T-helper 2 cell treated with Interferon-gamma antibody and Interleukin-4, amounts not matched to agents 5 μg/mL and 100 μg/mL, for 36 hours (primary cell): ENCODE measurements around the gene A2ML1.

Source experiments
- DNase-seq: peaks from one replicate; pipeline ENCODE4 v3.0.0; 2021; ENCODE audit warnings: low spot score
- H3K27ac Mint-ChIP-seq: one replicate; pipeline ENCODE4 v1.8.0; 2021; ENCODE audit warnings: mild to moderate bottlenecking, mixed read lengths
- H3K27me3 Mint-ChIP-seq: one replicate; pipeline ENCODE4 v1.8.0; 2021; ENCODE audit warnings: low read depth, mixed read lengths
- H3K36me3 Mint-ChIP-seq: one replicate; pipeline ENCODE4 v1.8.0; 2021; ENCODE audit warnings: low read depth, mixed read lengths
- H3K4me1 Mint-ChIP-seq: one replicate; pipeline ENCODE4 v1.8.0; 2021; ENCODE audit warnings: low read depth, mixed read lengths
- H3K4me3 Mint-ChIP-seq: one replicate; pipeline ENCODE4 v1.8.0; 2022; ENCODE audit warnings: mild to moderate bottlenecking, moderate library complexity, mixed read lengths
- H3K9me3 Mint-ChIP-seq: one replicate; pipeline ENCODE4 v1.8.0; 2021; ENCODE audit warnings: mixed read lengths

The A2ML1 gene

GRCh38 chr12:8827551-8828256 is 5.3 kb downstream of the A2ML1 start:
- no peaks in the 10 kb centered on the region for H3K27me3 Mint-ChIP-seq
- H3K4me3 Mint-ChIP-seq = no peak overlapping the region
- no peak for DNase-seq
- no peaks in the 10 kb centered on the region for H3K9me3 Mint-ChIP-seq
- no peak overlapping the region for H3K27ac Mint-ChIP-seq
- no peaks in the 10 kb centered on the region for H3K36me3 Mint-ChIP-seq
- H3K4me1 Mint-ChIP-seq = peaks cover 3% of the 10 kb centered on the region

GRCh38 chr12:8828257-8829124 is 6.1 kb downstream of the A2ML1 start:
- no peak for DNase-seq
- no peaks in the 10 kb centered on the region for H3K36me3 Mint-ChIP-seq
- H3K9me3 Mint-ChIP-seq = no peaks in the 10 kb centered on the region
- no peak overlapping the region for H3K4me3 Mint-ChIP-seq
- H3K27me3 Mint-ChIP-seq = no peaks in the 10 kb centered on the region
- H3K27ac Mint-ChIP-seq = no peak overlapping the region
- peaks cover 3% of the 10 kb centered on the region for H3K4me1 Mint-ChIP-seq

GRCh38 chr12:8829125-8829518 is 6.7 kb downstream of the A2ML1 start:
- H3K27ac Mint-ChIP-seq = no peak overlapping the region

GRCh38 chr12:8829621-8830020 is 7.2 kb downstream of the A2ML1 start:
- Mint-ChIP-seq H3K4me3 (no peak overlapping the region), H3K4me1 (peaks cover 3% of the 10 kb centered on the region), H3K27me3 (peaks cover 2% of the 10 kb centered on the region), H3K36me3 (no peaks in the 10 kb centered on the region), H3K9me3 (no peaks in the 10 kb centered on the region), H3K27ac (no peak overlapping the region)
- no peak for DNase-seq

More at GRCh38 chr12:8829125-8829518, 6.7 kb downstream of the A2ML1 start:
- Mint-ChIP-seq H3K4me1 (peaks cover 3% of the 10 kb centered on the region), H3K9me3 (no peaks in the 10 kb centered on the region), H3K4me3 (no peak overlapping the region), H3K36me3 (no peaks in the 10 kb centered on the region), H3K27me3 (peaks cover 2% of the 10 kb centered on the region)
- no peak for DNase-seq

- peaks cover 3% of the 10 kb centered on the region for H3K4me1 Mint-ChIP-seq
- peaks cover 4% of the 10 kb centered on the region for H3K27me3 Mint-ChIP-seq
- no peak overlapping the region for H3K4me3 Mint-ChIP-seq
- no peaks in the 10 kb centered on the region for H3K36me3 Mint-ChIP-seq
- DNase-seq = no peak
- no peaks in the 10 kb centered on the region for H3K9me3 Mint-ChIP-seq
- no peak overlapping the region for H3K27ac Mint-ChIP-seq
Measured at GRCh38 chr12:8831116-8831515, 8.7 kb downstream of the A2ML1 start.

GRCh38 chr12:8832500-8832899 is 10.1 kb downstream of the A2ML1 start:
- no peaks in the 10 kb centered on the region for H3K36me3 Mint-ChIP-seq
- no peak for DNase-seq
- no peak overlapping the region for H3K27ac Mint-ChIP-seq
- no peak overlapping the region for H3K4me3 Mint-ChIP-seq
- H3K4me1 Mint-ChIP-seq = peaks cover under 1% of the 10 kb centered on the region
- H3K27me3 Mint-ChIP-seq = peaks cover 4% of the 10 kb centered on the region
- no peaks in the 10 kb centered on the region for H3K9me3 Mint-ChIP-seq

GRCh38 chr12:8834230-8834629 is 11.8 kb downstream of the A2ML1 start:
- no peak overlapping the region for H3K4me3 Mint-ChIP-seq
- H3K27me3 Mint-ChIP-seq = peaks cover 4% of the 10 kb centered on the region
- no peaks in the 10 kb centered on the region for H3K36me3 Mint-ChIP-seq
- H3K9me3 Mint-ChIP-seq = no peaks in the 10 kb centered on the region
- no peak overlapping the region for H3K27ac Mint-ChIP-seq
- no peak for DNase-seq
- no peaks in the 10 kb centered on the region for H3K4me1 Mint-ChIP-seq

- no peak for DNase-seq
- Mint-ChIP-seq H3K27me3 (peaks cover 6% of the 10 kb centered on the region), H3K9me3 (no peaks in the 10 kb centered on the region), H3K4me3 (no peak overlapping the region), H3K36me3 (no peaks in the 10 kb centered on the region), H3K4me1 (no peaks in the 10 kb centered on the region), H3K27ac (no peak overlapping the region)
Measured at GRCh38 chr12:8837291-8837690, 14.9 kb downstream of the A2ML1 start.

GRCh38 chr12:8840321-8840720 is 17.9 kb downstream of the A2ML1 start:
- no peaks in the 10 kb centered on the region for H3K9me3 Mint-ChIP-seq
- no peak overlapping the region for H3K4me3 Mint-ChIP-seq
- no peaks in the 10 kb centered on the region for H3K4me1 Mint-ChIP-seq
- peaks cover 2% of the 10 kb centered on the region for H3K27me3 Mint-ChIP-seq
- H3K36me3 Mint-ChIP-seq = no peaks in the 10 kb centered on the region
- no peak overlapping the region for H3K27ac Mint-ChIP-seq
- DNase-seq = no peak

GRCh38 chr12:8840938-8841633 is 18.7 kb downstream of the A2ML1 start:
- no peak overlapping the region for H3K27ac Mint-ChIP-seq
- peaks cover 2% of the 10 kb centered on the region for H3K27me3 Mint-ChIP-seq
- H3K4me1 Mint-ChIP-seq = no peaks in the 10 kb centered on the region
- DNase-seq = no peak
- no peaks in the 10 kb centered on the region for H3K9me3 Mint-ChIP-seq
- H3K36me3 Mint-ChIP-seq = no peaks in the 10 kb centered on the region
- H3K4me3 Mint-ChIP-seq = no peak overlapping the region

- no peaks in the 10 kb centered on the region for H3K36me3 Mint-ChIP-seq
- H3K4me3 Mint-ChIP-seq = no peak overlapping the region
- no peak for DNase-seq
- H3K27me3 Mint-ChIP-seq = peaks cover 2% of the 10 kb centered on the region
- H3K4me1 Mint-ChIP-seq = no peaks in the 10 kb centered on the region
- no peaks in the 10 kb centered on the region for H3K9me3 Mint-ChIP-seq
- no peak overlapping the region for H3K27ac Mint-ChIP-seq
Measured at GRCh38 chr12:8841778-8842177, 19.4 kb downstream of the A2ML1 start.

- Mint-ChIP-seq H3K4me1 (no peaks in the 10 kb centered on the region), H3K4me3 (no peak overlapping the region), H3K27me3 (peaks cover 2% of the 10 kb centered on the region), H3K36me3 (no peaks in the 10 kb centered on the region), H3K9me3 (no peaks in the 10 kb centered on the region), H3K27ac (no peak overlapping the region)
- DNase-seq = no peak
Measured at GRCh38 chr12:8844665-8845064, 22.2 kb downstream of the A2ML1 start.

- no peaks in the 10 kb centered on the region for H3K4me1 Mint-ChIP-seq
- no peak for DNase-seq
- H3K27ac Mint-ChIP-seq = no peak overlapping the region
- H3K27me3 Mint-ChIP-seq = no peaks in the 10 kb centered on the region
- no peaks in the 10 kb centered on the region for H3K9me3 Mint-ChIP-seq
- no peaks in the 10 kb centered on the region for H3K36me3 Mint-ChIP-seq
- H3K4me3 Mint-ChIP-seq = no peak overlapping the region
Measured at GRCh38 chr12:8846305-8846704, 23.9 kb downstream of the A2ML1 start.

GRCh38 chr12:8847435-8847834 is 25.0 kb downstream of the A2ML1 start:
- Mint-ChIP-seq H3K4me1 (no peaks in the 10 kb centered on the region), H3K4me3 (no peak overlapping the region), H3K27ac (no peak overlapping the region), H3K36me3 (no peaks in the 10 kb centered on the region), H3K27me3 (no peaks in the 10 kb centered on the region), H3K9me3 (no peaks in the 10 kb centered on the region)
- DNase-seq = no peak
